ENCODE measurements around the gene PQBP1.
A peak's percentile ranks its signal among the peaks of the same experiment; 100 is the strongest.

Gene PQBP1

GRCh38 chrX:48937054-48937907, 39.6 kb downstream of the PQBP1 start:
- Histone ChIP-seq H3K27me3 (ENCODE audit: insufficient read depth, poor library complexity, severe bottlenecking) (no peaks in the 10 kb centered on the region), H3K27ac (replicated peaks) (peak overlapping the region; percentile 89), H3K4me3 (replicated peaks; ENCODE audit: insufficient read depth, low read length) (no peak overlapping the region)
- peak; percentile 63 to 86 for DNase-seq (ENCODE audit: low read depth in 1 of 2, low spot score in 1 of 2)
- peak; percentile 91 for TF ChIP-seq SPI1 (IDR thresholded peaks at IDR 0.05; ENCODE audit: borderline replicate concordance, low read depth)
- peak; percentile 67 for TF ChIP-seq POLR2AphosphoS5 (IDR thresholded peaks at IDR 0.05; ENCODE audit: low read depth)
- no peak for TF ChIP-seq REST (IDR thresholded peaks at IDR 0.05; ENCODE audit: insufficient replicate concordance, low read depth)
- TF ChIP-seq CTCF (IDR thresholded peaks at IDR 0.05; ENCODE audit: insufficient read depth, low read length) = no peak
- no peak for TF ChIP-seq GABPA (IDR thresholded peaks at IDR 0.05; ENCODE audit: low read depth)

- Histone ChIP-seq H3K27ac (replicated peaks) (peak overlapping the region; percentile 89), H3K4me3 (replicated peaks; ENCODE audit: insufficient read depth, low read length) (no peak overlapping the region), H3K27me3 (ENCODE audit: insufficient read depth, poor library complexity, severe bottlenecking) (no peaks in the 10 kb centered on the region)
- no peak for DNase-seq (ENCODE audit: low read depth in 1 of 2, low spot score in 1 of 2)
- TF ChIP-seq CTCF (IDR thresholded peaks at IDR 0.05; ENCODE audit: insufficient read depth, low read length) = no peak
Measured at GRCh38 chrX:48938721-48939425, 41.1 kb downstream of the PQBP1 start.

- Histone ChIP-seq H3K4me3 (replicated peaks; ENCODE audit: insufficient read depth, low read length) (no peak overlapping the region), H3K27ac (replicated peaks) (peak overlapping the region; percentile 32; the same call in 1 of the 2 replicates)
Measured at GRCh38 chrX:48939524-48940228, 41.9 kb downstream of the PQBP1 start.

More at GRCh38 chrX:48939524-48940228, 41.9 kb downstream of the PQBP1 start:
- H3K27me3 ChIP-seq (ENCODE audit: insufficient read depth, poor library complexity, severe bottlenecking) = no peaks in the 10 kb centered on the region
- TF ChIP-seq GABPA (IDR thresholded peaks at IDR 0.05; ENCODE audit: low read depth) = no peak
- TF ChIP-seq CTCF (IDR thresholded peaks at IDR 0.05; ENCODE audit: insufficient read depth, low read length) = no peak
- TF ChIP-seq POLR2AphosphoS5 (IDR thresholded peaks at IDR 0.05; ENCODE audit: low read depth) = no peak
- no peak for TF ChIP-seq SPI1 (IDR thresholded peaks at IDR 0.05; ENCODE audit: borderline replicate concordance, low read depth)
- TF ChIP-seq REST (IDR thresholded peaks at IDR 0.05; ENCODE audit: insufficient replicate concordance, low read depth) = no peak
- DNase-seq (ENCODE audit: low read depth in 1 of 2, low spot score in 1 of 2) = peak in 1 of 2 experiments; percentile 50
